ENCODE results near the gene HES7. TPM values are rescaled to one million over a fixed set of nuclear protein-coding genes. Genes with fewer than 3 reads are reported as not detected.
"Not testable (repeated sequence)": the region's sequence is repeated elsewhere in the genome, so short reads cannot be mapped to it uniquely, and the experiment has no call there.

Gene HES7
- total RNA-seq, 2 experiments from 2014 or later = 4.0 to 4.9 TPM

DNA sequence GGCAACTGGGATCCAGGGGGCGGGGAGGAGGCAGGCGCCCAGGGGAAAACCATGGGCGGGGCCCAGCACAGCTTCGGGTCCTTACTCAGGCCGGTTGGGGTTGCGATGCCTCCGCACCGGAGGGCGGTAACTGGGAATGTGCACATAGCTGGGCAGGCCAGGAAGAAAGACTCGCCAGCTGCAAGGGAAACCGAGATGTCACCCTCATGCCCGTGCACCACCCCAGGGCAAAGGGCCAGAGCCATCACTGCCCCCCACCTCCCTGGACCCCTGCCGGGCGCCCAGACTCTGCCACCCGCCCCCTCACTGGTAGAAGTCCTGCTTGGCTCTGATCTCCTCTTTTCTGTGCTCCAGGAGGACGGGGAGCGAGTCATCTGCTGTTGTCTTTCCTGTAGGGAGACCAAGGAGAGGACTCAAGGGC lies 43.1 kb downstream of the HES7 start:
- CTCF ChIA-PET = interaction anchor here (0.6 to 3.7 kb wide), 9 partner anchors 10 to 37 kb away, joined by 3 to 43 read pairs (median 4); partner anchors contain the start of gene ALOXE3
- TF ChIP-seq, protein P1, sequence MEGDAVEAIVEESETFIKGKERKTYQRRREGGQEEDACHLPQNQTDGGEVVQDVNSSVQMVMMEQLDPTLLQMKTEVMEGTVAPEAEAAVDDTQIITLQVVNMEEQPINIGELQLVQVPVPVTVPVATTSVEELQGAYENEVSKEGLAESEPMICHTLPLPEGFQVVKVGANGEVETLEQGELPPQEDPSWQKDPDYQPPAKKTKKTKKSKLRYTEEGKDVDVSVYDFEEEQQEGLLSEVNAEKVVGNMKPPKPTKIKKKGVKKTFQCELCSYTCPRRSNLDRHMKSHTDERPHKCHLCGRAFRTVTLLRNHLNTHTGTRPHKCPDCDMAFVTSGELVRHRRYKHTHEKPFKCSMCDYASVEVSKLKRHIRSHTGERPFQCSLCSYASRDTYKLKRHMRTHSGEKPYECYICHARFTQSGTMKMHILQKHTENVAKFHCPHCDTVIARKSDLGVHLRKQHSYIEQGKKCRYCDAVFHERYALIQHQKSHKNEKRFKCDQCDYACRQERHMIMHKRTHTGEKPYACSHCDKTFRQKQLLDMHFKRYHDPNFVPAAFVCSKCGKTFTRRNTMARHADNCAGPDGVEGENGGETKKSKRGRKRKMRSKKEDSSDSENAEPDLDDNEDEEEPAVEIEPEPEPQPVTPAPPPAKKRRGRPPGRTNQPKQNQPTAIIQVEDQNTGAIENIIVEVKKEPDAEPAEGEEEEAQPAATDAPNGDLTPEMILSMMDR (IDR thresholded peaks at IDR 0.05) = no peak
- H3K4me1 Mint-ChIP-seq (ENCODE audit: low read depth) = peaks cover 11% of the 10 kb centered on the region
- no peak overlapping the region for H3K27ac Mint-ChIP-seq
- H3K36me3 Mint-ChIP-seq (ENCODE audit: low read depth) = peaks cover 19% of the 10 kb centered on the region
- H3K9me3 Mint-ChIP-seq = no peaks in the 10 kb centered on the region
- intact Hi-C loops (cut with micrococcal nuclease) = no loop called here
- no peaks in the 10 kb centered on the region for H3K27me3 Mint-ChIP-seq
- POLR2A ChIA-PET = no interaction called here
- H3K4me3 Mint-ChIP-seq = peak overlapping the region; percentile 96
- DNase-seq (no peak), ATAC-seq (no peak)

DNA sequence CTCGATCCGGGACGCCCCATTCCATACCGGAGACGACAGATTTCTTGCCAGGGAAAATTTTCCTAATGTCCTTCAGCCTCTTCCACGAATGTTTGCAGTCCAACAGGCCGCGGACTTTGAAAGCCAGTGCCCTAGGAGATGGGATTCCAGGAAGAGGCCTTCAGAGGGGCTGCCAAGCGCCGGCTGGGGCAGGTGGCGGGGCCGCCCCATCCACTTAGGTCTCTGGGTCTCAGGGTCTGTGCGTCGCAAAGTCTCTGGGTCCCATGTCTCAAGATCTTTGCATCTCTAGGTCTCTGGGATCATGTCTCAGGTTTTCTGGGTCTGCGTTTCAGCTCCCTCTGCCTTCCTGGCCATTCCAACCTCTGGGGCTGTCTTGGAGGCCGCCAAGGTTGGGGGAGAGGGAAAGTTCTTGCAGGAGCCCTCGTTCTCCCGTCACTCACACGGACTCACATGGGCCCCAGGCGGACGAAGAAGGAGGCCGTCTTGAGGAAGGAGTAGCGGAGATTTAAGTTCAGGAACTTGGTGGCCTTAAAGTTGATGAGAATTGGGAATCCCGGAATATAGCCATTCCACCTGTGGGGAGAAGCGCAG lies 43.6 kb downstream of the HES7 start:
- peak overlapping the region; percentile 93 for H3K27ac Mint-ChIP-seq
- ATAC-seq (no peak), DNase-seq (no peak)
- H3K36me3 Mint-ChIP-seq (ENCODE audit: low read depth) = peaks cover 19% of the 10 kb centered on the region
- H3K27me3 Mint-ChIP-seq = no peaks in the 10 kb centered on the region
- H3K4me3 Mint-ChIP-seq = peak overlapping the region; percentile 96
- POLR2A ChIA-PET = no interaction called here
- H3K4me1 Mint-ChIP-seq (ENCODE audit: low read depth) = peaks cover 11% of the 10 kb centered on the region
- intact Hi-C loops (cut with micrococcal nuclease) = no loop called here
- TF ChIP-seq, protein P1 (IDR thresholded peaks at IDR 0.05) = peak; percentile 22
- CTCF ChIA-PET = interaction anchor here (0.7 to 12.2 kb wide), 9 partner anchors 11 to 37 kb away, joined by 3 to 360 read pairs (median 9); partner anchors contain the start of genes ALOX12B and ALOXE3
- no peaks in the 10 kb centered on the region for H3K9me3 Mint-ChIP-seq

DNA sequence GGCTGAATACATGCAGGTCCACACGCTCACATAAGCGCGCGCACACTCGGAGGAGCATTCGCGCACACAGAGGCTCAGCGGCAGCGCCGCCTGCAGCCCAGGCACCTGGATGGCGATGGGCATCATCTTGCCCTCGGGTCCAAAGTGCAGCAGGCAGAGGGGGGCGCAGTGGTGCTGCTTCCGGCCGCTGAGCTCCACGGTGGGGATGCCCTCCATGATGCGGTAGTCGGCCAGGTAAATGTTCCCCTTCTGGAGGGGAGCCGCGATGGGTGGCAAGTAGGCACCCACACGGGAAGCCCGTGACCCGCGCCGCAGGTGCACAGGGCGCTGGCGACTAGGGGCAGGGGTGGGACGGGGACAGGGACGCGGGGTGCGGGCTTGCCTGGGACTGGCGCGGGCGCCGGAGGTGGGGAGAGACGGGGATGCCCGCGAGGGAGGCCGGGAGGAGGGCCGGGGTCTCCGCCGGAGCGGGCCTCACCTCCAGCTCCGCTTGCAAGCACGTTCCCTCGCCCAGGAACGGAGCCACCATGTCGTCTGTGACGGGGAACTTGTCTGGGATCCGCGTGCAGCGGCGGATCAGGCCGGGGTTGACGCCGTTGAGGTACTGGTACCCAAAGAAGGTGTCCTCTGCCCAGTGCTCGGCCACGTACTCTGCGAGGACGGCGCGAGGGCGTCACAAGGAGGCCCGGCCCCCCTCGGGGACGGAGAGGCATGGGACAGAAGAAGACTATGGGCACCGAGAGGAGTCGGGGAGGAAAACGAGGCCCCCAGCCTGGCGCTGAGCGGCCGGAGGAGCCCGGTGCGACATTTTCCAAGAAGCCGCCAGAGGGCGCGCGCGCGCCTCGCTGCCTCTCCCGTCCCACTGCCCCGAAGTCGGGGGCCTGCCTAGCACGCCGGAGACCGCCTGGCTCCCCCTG lies 44.4 kb downstream of the HES7 start:
- TF ChIP-seq, protein P1 (IDR thresholded peaks at IDR 0.05) = peak; percentile 87
- peaks cover 19% of the 10 kb centered on the region for H3K36me3 Mint-ChIP-seq (ENCODE audit: low read depth)
- H3K4me3 Mint-ChIP-seq = peak overlapping the region; percentile 96
- CTCF ChIA-PET = interaction anchor here (0.6 to 12.2 kb wide), 22 partner anchors 9 to 258 kb away, joined by 3 to 360 read pairs (median 4); partner anchors contain the start of genes ALOX12B and ALOXE3
- ATAC-seq = peak; percentile 94
- peaks cover 5% of the 10 kb centered on the region for H3K27me3 Mint-ChIP-seq
- POLR2A ChIA-PET = interaction anchor here (0.7 to 1.8 kb wide), 6 partner anchors 9 to 144 kb away, joined by 3 to 7 read pairs (median 3); no protein-coding TSS in a partner anchor
- H3K4me1 Mint-ChIP-seq (ENCODE audit: low read depth) = peaks cover 11% of the 10 kb centered on the region
- DNase-seq = peak; percentile 93
- intact Hi-C loops (cut with micrococcal nuclease) = loop anchor here (5.0 kb wide), 1 partner anchor 38 kb away; the partner anchor contains the start of gene ALOXE3
- H3K27ac Mint-ChIP-seq = peak overlapping the region; percentile 93
- H3K9me3 Mint-ChIP-seq = no peaks in the 10 kb centered on the region

DNA sequence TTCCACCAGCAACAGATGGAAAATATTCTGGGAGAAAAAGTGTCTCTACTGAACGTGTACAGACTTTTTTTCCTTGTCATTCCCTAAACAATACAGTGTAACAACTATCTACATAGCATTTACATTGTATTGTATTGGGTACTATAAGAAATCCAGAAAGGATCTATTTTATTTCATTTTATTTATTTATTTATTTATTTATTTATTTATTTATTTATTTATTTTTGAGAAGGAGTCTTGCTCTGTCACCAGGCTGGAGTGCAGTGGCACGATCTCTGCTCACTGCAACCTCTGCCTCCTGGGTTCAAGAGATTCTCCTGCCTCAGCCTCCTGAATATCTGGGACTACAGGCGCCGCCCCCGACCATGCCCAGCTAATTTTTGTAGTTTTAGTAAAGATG lies 46.0 kb downstream of the HES7 start:
- H3K9me3 Mint-ChIP-seq, H3K27ac Mint-ChIP-seq, H3K4me3 Mint-ChIP-seq, DNase-seq, ATAC-seq: not testable (repeated sequence)
- peaks cover 20% of the 10 kb centered on the region for H3K27me3 Mint-ChIP-seq
- peaks cover 24% of the 10 kb centered on the region for H3K4me1 Mint-ChIP-seq (ENCODE audit: low read depth)
- ChIA-PET POLR2A (interaction anchor here (1.8 kb wide), 1 partner anchor 9 kb away, joined by 7 read pairs; no protein-coding TSS in a partner anchor), CTCF (interaction anchor here (1.7 to 12.2 kb wide), 7 partner anchors 7 to 41 kb away, joined by 10 to 360 read pairs (median 21); partner anchors contain the start of genes ALOX12B and ALOXE3)
- intact Hi-C loops (cut with micrococcal nuclease) = loop anchor here (5.0 kb wide), 1 partner anchor 39 kb away; the partner anchor contains the start of gene ALOXE3
- H3K36me3 Mint-ChIP-seq (ENCODE audit: low read depth) = peaks cover 19% of the 10 kb centered on the region

All from activated CD8-positive, alpha-beta T cell treated with anti-CD3 and anti-CD28 coated beads for 36 hours (primary cell).